ENCODE measurements around the gene KIF9.
"Not testable (repeated sequence)": the region's sequence is repeated elsewhere in the genome, so short reads cannot be mapped to it uniquely, and the experiment has no call there.

The KIF9 gene

GRCh38 chr3:47210863-47211405 lies 71.7 kb downstream of the KIF9 start:
- peak in 1 of 10 donors; percentile 5 for DNase-seq
- intact Hi-C loops (cut with DNase I): no loop called here

GRCh38 chr3:47206022-47206421 lies 76.6 kb downstream of the KIF9 start:
- intact Hi-C loops (cut with DNase I); DNase-seq: not testable (repeated sequence)

- no peak for DNase-seq
- intact Hi-C loops (cut with DNase I): no loop called here
Observed at GRCh38 chr3:47204875-47205274, 77.7 kb downstream of the KIF9 start.

GRCh38 chr3:47202542-47202941 lies 80.1 kb downstream of the KIF9 start:
- DNase-seq: no peak
- intact Hi-C loops (cut with DNase I): no loop called here

- no peak for DNase-seq
- intact Hi-C loops (cut with DNase I): no loop called here
Observed at GRCh38 chr3:47197287-47197686, 85.3 kb downstream of the KIF9 start.

GRCh38 chr3:47194994-47195393 lies 87.6 kb downstream of the KIF9 start:
- intact Hi-C loops (cut with DNase I): no loop called here
- DNase-seq: no peak

GRCh38 chr3:47193871-47194859 lies 88.4 kb downstream of the KIF9 start:
- no peak for DNase-seq
- intact Hi-C loops (cut with DNase I): no loop called here

- intact Hi-C loops (cut with DNase I): no loop called here
- DNase-seq: no peak
Observed at GRCh38 chr3:47186285-47186684, 96.3 kb downstream of the KIF9 start.

GRCh38 chr3:47181685-47182084 lies 100.9 kb downstream of the KIF9 start:
- intact Hi-C loops (cut with DNase I); DNase-seq: not testable (repeated sequence)

- DNase-seq; intact Hi-C loops (cut with DNase I): not testable (repeated sequence)
Observed at GRCh38 chr3:47180011-47180410, 102.6 kb downstream of the KIF9 start.

All from posterior cingulate gyrus (tissue), 11 donors.